GM21786 (cell line): ENCODE results near the gene MEOX2.

Experiments used
- ATAC-seq: cut with Tn5 transposase; IDR thresholded peaks from one replicate; pipeline ENCODE4 v1.9.1; 2021; ENCODE audit not compliant: unreplicated experiment

Gene MEOX2

GRCh38 chr7:15566476-15566875 lies 120.0 kb downstream of the MEOX2 start:
- ATAC-seq = no peak

- ATAC-seq = no peak
Measured at GRCh38 chr7:15561835-15562234, 124.6 kb downstream of the MEOX2 start, which contains the start of gene AGMO. Gene AGMO (minus strand): TSS chr7:15562015.
